Measurements from ENCODE around the gene VPS54.
A peak's percentile ranks its signal among the peaks of the same experiment; 100 is the strongest.
"Not testable (repeated sequence)": the region's sequence is repeated elsewhere in the genome, so short reads cannot be mapped to it uniquely, and the experiment has no call there.

Gene VPS54

DNA sequence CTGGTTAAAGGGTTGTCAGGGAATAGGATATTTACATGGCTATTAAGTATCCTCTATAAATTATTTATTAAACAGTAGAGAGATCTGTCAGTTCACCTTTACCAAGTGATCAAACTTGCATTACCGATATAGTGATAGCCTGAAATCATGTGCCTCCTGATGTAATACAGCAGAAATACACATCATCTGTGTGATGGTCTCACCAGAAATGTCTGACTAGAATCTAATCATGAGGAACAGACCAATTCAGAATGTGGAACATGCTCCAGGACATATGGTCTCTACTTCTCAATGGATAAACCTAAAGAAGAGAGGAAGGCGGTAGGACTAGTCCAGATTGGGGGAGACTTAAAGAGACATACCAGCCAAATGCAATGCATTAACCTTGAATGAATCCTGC lies 6.2 kb downstream of the VPS54 start:
- peaks cover 7% of the 10 kb centered on the region for H3K36me3 Mint-ChIP-seq
- H3K4me3 Mint-ChIP-seq, result no peak overlapping the region
- H3K27ac Mint-ChIP-seq, result peak overlapping the region; percentile 84
- H3K9me3 Mint-ChIP-seq (ENCODE audit: low read depth), result no peaks in the 10 kb centered on the region
- H3K4me1 Mint-ChIP-seq (ENCODE audit: low read depth), result peaks cover 45% of the 10 kb centered on the region
- H3K27me3 Mint-ChIP-seq, result no peaks in the 10 kb centered on the region

DNA sequence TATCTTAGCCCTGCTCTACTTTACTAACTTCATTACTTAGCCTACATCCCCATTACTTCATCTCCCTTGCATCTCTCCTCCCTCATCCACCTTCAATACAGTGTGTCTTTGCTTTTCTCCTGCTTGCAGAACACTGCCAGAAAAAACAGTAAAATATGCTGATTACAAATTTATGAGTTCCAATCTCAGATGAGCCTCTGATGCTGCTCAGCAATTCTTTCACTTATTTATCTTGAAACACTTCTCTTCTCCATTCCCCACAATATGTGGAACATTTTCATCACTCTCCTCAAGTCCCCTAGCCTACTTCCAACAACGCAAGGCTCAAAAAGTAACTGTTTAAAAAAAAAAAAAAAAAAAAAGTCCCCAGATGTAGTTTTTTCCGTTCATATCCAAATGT lies 7.1 kb downstream of the VPS54 start:
- H3K4me1 Mint-ChIP-seq (ENCODE audit: low read depth), result peaks cover 45% of the 10 kb centered on the region
- H3K9me3 Mint-ChIP-seq (ENCODE audit: low read depth), result no peaks in the 10 kb centered on the region
- H3K4me3 Mint-ChIP-seq, result no peak overlapping the region
- H3K36me3 Mint-ChIP-seq, result peaks cover 15% of the 10 kb centered on the region
- H3K27ac Mint-ChIP-seq, result no peak overlapping the region
- no peaks in the 10 kb centered on the region for H3K27me3 Mint-ChIP-seq

DNA sequence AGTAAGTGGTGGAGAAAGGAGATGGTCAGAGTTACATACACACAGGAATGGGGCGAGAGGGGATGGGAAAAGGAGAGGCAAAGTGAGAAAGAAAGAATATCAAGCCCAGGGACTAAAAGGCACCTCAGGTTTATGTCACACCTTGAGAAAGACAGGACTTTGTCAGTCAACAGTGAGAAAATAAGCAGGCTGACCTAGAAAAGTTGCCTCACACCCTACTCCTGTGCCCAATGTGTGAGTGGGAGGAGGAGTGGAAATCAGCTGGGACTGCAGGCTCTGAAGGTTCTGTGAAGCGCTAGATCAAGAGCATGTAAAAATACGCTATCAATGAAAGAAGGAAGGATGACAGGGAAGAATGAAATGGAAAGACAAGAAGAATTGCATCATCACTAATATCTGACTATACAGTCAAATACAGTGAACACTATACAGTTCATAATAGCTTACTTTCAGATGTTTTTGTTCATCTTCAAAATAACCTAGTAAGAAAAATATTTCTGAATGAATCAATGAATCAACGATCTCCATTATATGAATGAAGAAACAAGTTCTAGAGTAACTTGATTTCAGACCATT lies 10.7 kb downstream of the VPS54 start:
- Mint-ChIP-seq H3K27ac (no peak overlapping the region), H3K9me3 (ENCODE audit: low read depth) (no peaks in the 10 kb centered on the region), H3K4me3 (no peak overlapping the region), H3K36me3 (peaks cover 20% of the 10 kb centered on the region), H3K4me1 (ENCODE audit: low read depth) (peaks cover 36% of the 10 kb centered on the region), H3K27me3 (no peaks in the 10 kb centered on the region)

DNA sequence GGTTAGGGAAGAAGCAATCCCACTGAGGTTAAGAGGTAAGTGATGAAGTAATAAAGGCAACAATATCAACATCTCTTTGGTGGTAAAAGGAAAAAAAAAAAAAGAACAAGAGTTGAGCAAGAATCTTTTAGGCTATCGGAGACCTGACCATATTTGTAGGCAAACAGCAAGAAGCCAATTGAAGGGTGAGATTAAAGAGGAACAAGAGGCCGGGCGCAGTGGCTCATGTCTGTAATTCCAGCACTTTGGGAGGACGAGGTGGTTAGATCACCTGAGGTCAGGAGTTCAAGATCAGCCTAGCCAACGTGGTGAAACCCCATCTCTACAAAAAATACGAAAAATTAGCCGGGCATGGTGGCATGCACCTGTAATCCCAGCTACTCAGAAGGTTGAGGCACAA lies 11.3 kb downstream of the VPS54 start:
- Mint-ChIP-seq H3K4me3 (no peak overlapping the region), H3K36me3 (peaks cover 20% of the 10 kb centered on the region), H3K9me3 (ENCODE audit: low read depth) (no peaks in the 10 kb centered on the region), H3K27ac (no peak overlapping the region), H3K27me3 (no peaks in the 10 kb centered on the region), H3K4me1 (ENCODE audit: low read depth) (peaks cover 35% of the 10 kb centered on the region)

DNA sequence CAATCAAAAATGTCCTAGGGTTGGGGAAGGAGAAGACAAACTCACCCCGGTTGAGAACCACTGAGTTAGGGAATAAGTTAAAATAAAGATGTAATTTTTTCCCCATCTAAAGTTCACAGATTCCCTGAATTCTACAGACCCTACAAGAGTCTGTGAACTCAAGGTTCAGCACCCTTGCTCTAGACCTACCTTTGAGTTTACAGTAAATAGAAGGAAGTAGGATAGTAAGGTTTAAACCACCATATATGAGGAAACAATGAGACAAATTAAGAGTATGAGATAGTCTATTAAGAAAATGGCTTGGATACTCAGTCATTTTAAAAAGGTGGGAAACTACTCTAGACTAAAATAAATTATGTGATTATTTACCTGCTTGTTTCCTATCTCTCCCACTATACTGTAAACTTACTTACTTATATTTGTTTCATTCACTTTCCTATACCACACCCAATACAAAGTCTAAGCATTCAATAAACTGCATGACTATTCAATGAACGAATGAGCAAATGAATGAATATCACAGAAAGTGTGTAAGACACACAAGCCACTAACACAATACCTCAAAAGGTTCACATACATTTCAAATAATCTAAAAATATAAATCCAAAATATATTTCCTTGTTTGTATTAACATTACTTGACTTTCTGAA lies 13.4 kb downstream of the VPS54 start:
- H3K9me3 Mint-ChIP-seq (ENCODE audit: low read depth), result no peaks in the 10 kb centered on the region
- H3K4me1 Mint-ChIP-seq (ENCODE audit: low read depth), result peaks cover 25% of the 10 kb centered on the region
- H3K36me3 Mint-ChIP-seq, result peaks cover 20% of the 10 kb centered on the region
- no peak overlapping the region for H3K27ac Mint-ChIP-seq
- H3K27me3 Mint-ChIP-seq, result no peaks in the 10 kb centered on the region
- H3K4me3 Mint-ChIP-seq, result no peak overlapping the region

DNA sequence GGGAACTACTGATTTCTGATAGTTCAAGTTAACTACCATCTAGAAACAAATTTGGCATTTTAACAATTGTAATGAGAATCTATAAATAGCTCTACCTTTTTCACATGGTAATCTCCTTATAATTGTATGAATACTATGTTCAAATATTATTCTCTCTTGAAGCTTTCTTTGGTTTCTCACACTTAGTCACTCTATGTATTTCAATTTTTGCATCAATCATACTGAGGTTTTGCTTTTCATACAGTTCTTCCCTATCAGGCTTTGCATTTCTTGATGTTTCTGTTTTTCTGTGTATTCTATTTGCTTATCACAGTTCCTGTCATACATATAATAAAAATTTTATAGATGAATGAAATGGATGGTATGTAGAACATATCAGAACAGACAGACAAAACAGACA lies 16.0 kb downstream of the VPS54 start:
- no peak overlapping the region for H3K27ac Mint-ChIP-seq
- peaks cover 21% of the 10 kb centered on the region for H3K4me1 Mint-ChIP-seq (ENCODE audit: low read depth)
- H3K9me3 Mint-ChIP-seq (ENCODE audit: low read depth), result no peaks in the 10 kb centered on the region
- H3K27me3 Mint-ChIP-seq, result no peaks in the 10 kb centered on the region
- H3K4me3 Mint-ChIP-seq, result no peak overlapping the region
- peaks cover 24% of the 10 kb centered on the region for H3K36me3 Mint-ChIP-seq

DNA sequence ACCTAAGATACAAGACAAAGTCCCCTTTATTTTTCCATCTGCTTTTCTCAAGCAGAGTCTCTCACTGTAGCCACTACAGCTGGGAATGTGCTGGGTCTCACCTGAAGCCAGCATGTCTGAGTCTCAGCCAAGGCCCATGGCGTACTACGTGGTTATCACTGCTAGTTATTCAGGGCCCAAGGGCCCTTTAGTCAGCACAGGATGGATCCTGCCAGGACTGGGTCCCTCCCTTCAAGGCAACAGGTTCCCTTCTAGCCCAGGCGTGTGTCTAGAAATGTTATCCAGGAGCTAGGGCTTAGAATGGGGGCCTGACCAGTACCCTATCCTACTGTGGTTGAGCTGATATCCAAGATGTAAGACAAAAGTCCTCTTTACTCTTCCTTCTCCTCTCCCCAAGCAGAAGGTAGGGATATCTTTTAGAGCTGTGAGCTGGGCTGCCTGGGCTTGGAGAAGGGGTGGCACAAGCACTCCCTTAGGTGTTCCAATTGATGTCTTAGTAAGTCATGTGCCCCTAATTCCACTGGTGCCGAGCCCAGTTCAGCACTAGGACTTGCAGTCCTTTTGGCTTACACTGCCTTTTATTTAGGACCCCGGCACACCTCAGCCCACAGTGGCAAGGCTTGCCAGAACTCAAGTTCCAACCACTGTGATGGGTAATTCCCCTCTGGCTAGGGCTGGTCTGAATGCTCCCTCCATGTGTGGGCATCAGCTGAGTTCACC lies 17.7 kb downstream of the VPS54 start:
- Mint-ChIP-seq H3K27me3 (no peaks in the 10 kb centered on the region), H3K27ac (no peak overlapping the region), H3K4me3 (no peak overlapping the region), H3K36me3 (peaks cover 23% of the 10 kb centered on the region), H3K9me3 (ENCODE audit: low read depth) (peaks cover 6% of the 10 kb centered on the region), H3K4me1 (ENCODE audit: low read depth) (peaks cover 11% of the 10 kb centered on the region)

DNA sequence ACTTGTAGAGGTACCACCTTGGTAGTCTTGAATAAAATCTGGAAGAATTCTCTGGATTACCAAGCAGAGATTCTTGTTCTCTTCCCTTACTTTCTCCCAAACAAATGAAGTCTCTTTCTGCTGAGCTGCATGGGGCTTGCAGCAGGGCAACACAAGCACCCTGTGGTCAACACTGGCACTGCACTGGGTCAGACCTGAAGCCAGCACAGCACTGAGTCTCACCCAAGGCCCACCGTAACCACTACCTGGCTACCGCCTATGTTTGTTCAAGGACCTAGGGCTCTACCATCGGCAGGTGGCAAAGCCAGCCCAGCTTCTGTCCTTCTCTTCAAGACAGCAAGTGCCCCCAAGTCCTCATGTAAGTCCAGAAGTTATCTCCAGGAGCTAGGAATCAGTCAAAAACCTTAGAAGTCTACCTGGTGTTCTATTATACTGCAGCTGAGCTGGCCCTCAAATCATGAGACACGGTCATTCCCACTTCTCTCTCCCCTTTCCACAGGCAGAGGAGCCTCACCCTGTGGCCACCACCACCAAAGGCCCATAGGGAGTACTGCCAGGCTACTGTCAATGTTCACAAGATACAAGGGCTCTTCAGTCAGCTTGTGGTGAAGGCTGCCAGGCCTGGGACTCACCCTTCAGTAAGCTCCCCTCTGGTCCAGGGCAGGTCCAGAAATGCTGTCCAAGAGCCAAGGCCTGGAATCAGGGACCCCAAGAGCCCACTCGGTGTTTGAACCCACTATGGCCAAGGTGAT lies 18.4 kb downstream of the VPS54 start:
- Mint-ChIP-seq H3K27me3 (no peaks in the 10 kb centered on the region), H3K27ac (no peak overlapping the region), H3K36me3 (peaks cover 22% of the 10 kb centered on the region), H3K9me3 (ENCODE audit: low read depth) (peaks cover 6% of the 10 kb centered on the region), H3K4me3 (no peak overlapping the region), H3K4me1 (ENCODE audit: low read depth) (peaks cover 11% of the 10 kb centered on the region)

DNA sequence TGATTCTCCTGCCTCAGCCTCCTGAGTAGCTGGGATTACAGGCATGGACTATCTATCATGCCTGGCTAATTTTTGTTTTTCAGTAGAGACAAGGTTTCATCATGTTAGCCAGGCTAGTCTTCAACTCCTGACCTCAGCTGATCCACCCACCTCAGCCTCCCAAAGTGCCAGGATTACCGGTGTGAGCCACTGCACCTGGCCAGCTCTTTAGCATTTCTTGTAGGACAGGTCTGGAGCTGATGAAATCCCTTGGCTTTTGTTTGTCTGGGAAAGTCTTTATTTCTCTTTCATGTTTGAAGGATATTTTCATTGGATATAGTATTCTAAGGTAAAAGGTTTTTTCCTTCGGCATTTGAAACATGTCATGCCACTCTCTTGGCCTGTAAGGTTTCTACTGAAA lies 20.2 kb downstream of the VPS54 start:
- peaks cover 22% of the 10 kb centered on the region for H3K4me1 Mint-ChIP-seq (ENCODE audit: low read depth)
- no peak overlapping the region for H3K27ac Mint-ChIP-seq
- peaks cover 23% of the 10 kb centered on the region for H3K36me3 Mint-ChIP-seq
- H3K27me3 Mint-ChIP-seq, result no peaks in the 10 kb centered on the region
- no peak overlapping the region for H3K4me3 Mint-ChIP-seq
- peaks cover 6% of the 10 kb centered on the region for H3K9me3 Mint-ChIP-seq (ENCODE audit: low read depth)

DNA sequence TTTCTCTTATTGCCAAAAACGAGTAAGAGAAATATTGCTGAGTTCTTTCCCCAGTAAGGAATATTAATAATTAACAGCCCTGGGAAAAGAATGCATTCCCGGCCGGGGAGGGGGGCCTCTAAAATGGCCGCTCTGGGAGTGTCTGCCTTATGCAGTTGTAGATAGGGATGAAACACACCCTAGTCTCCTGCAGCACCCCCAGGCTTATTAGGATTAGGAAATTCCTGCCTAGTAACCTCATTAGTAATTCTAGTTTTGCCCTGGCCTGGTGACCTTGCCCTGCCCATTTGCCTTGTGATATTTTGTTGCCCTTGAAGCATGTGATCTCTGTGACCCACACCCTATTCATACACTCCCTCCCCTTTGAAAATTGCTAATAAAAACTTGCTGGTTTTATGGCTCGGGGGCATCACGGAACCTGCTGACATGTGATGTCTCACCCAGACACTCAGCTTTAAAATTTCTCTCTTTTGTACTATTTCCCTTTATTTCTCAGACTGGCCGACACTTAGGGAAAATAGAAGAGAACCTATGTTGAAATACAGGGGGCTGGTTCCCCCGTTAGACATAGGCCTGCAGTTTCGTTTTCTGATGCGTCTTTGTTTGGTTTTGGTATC lies 22.5 kb downstream of the VPS54 start:
- H3K27me3 Mint-ChIP-seq; H3K9me3 Mint-ChIP-seq (ENCODE audit: low read depth); H3K4me3 Mint-ChIP-seq; H3K27ac Mint-ChIP-seq: not testable (repeated sequence)
- Mint-ChIP-seq H3K36me3 (peaks cover 23% of the 10 kb centered on the region), H3K4me1 (ENCODE audit: low read depth) (peaks cover 18% of the 10 kb centered on the region)

DNA sequence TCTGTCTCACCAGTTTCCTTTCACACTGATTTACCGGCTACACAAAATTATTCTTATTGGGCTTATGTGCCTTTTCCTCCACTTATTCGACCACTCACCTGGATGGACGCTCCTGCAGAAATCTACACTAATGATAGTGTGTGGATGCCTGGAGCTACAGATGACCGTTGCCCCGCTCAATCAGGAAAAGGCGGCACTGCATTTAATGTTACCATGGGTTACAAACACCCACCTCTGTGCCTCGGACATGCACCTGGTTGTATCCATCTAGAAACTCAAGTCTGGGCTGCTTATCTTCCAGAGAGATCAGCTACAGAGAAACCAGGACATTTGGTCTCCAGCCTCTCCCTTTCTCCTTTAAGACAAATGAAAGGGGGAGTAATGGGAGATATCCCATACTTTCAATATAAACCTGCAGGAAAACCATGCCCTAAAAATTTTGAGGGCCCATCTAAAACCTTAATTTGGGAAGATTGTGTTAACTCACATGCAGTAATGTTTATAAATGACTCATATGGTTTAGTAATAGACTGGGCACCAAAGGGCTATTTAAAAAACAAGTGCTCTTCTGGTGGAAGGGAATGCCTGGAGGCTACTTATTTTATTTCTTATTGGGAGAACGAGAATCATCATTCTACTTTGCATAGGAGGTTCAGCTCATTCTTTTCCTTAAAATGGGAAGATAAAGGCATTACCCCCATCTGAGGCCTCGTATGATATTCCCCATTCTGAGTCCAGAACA lies 24.7 kb downstream of the VPS54 start:
- Mint-ChIP-seq H3K9me3 (ENCODE audit: low read depth) (peaks cover 12% of the 10 kb centered on the region), H3K4me1 (ENCODE audit: low read depth) (peaks cover 18% of the 10 kb centered on the region), H3K36me3 (peaks cover 27% of the 10 kb centered on the region)
- not testable (repeated sequence) for H3K27me3 Mint-ChIP-seq, H3K4me3 Mint-ChIP-seq, H3K27ac Mint-ChIP-seq

DNA sequence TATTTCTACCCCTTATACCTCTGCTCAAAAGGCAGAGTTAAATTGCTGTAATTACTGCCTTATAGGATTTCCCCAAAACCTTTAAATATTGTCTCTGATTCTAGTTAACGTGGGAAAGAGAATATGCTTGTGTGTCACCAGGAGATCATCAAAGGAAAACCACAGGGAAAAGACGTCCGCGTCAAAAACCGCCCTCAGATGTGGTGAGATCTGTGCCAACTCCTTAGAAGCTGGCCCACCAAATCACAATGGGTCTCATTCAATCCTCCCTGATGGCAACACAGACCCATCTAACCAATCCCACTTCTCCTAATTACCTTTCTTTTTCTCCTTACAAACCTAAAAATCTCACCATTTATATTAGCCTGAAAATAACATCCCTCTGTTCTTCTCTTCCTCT lies 25.4 kb downstream of the VPS54 start:
- peaks cover 12% of the 10 kb centered on the region for H3K9me3 Mint-ChIP-seq (ENCODE audit: low read depth)
- H3K27me3 Mint-ChIP-seq, result no peaks in the 10 kb centered on the region
- peaks cover 18% of the 10 kb centered on the region for H3K4me1 Mint-ChIP-seq (ENCODE audit: low read depth)
- no peak overlapping the region for H3K27ac Mint-ChIP-seq
- no peak overlapping the region for H3K4me3 Mint-ChIP-seq
- peaks cover 28% of the 10 kb centered on the region for H3K36me3 Mint-ChIP-seq

DNA sequence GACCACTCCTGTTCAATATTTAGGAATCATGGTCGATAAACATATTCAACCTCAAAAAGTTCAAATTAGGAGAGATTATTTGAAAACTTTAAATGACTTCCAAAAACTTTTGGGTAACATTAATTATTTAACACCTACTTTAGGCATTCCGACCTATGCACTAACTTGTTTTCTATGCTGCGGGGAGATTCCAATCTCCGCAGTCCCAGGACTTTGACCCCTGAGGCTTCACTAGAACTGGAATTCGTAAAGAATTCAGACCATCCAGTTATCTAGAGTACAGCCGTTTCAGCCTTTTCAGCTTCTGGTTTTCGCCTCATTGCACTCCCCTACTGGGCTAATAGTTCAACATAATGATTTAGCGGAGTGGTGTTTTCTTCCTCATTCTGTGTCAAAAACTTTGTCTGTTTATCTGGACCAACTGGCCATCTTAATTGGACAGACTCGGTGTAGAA lies 26.1 kb downstream of the VPS54 start:
- H3K27me3 Mint-ChIP-seq, H3K27ac Mint-ChIP-seq, H3K4me3 Mint-ChIP-seq: not testable (repeated sequence)
- Mint-ChIP-seq H3K4me1 (ENCODE audit: low read depth) (peaks cover 21% of the 10 kb centered on the region), H3K9me3 (ENCODE audit: low read depth) (peaks cover 12% of the 10 kb centered on the region), H3K36me3 (peaks cover 25% of the 10 kb centered on the region)

DNA sequence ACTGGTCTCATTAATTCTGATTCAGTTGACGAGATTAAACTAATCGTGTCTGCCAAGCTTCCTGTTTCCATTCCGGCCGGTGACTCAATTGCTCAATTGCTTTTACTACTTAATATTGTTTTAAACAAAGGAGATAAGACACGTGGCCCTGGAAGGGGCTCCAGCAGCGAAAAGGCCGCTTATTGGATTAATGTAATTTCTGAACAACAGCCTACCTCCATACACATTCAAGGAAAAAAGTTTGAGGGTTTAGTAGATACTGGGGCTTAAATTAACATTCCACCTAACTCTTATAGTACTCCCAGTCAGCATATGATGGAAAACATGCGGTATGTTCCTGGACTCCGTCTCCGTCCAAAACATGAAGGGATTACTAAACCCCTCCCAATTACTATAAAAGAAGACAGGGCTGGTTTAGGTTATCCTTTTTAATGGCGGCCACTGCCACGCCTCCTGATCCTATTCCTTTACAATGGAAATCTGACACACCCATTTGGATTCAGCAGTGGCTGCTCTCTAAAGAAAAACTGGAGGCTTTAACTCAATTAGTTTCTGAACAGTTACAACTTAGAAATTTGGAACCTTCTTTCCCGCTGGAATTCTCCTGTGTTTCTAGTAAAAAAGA lies 27.1 kb downstream of the VPS54 start:
- no peaks in the 10 kb centered on the region for H3K27me3 Mint-ChIP-seq
- peaks cover 19% of the 10 kb centered on the region for H3K36me3 Mint-ChIP-seq
- peaks cover 8% of the 10 kb centered on the region for H3K9me3 Mint-ChIP-seq (ENCODE audit: low read depth)
- H3K4me3 Mint-ChIP-seq, result no peak overlapping the region
- H3K27ac Mint-ChIP-seq, result no peak overlapping the region
- peaks cover 28% of the 10 kb centered on the region for H3K4me1 Mint-ChIP-seq (ENCODE audit: low read depth)

All from activated naive CD8-positive, alpha-beta T cell (primary cell).